Inflammatory macrophage treated with lipopolysaccharide for 4 hours (primary cell): ENCODE measurements around the gene SPDYE9.
"Not testable (repeated sequence)": the region's sequence is repeated elsewhere in the genome, so short reads cannot be mapped to it uniquely, and the experiment has no call there.

Experiments used
- DNase-seq: peaks from one replicate; pipeline ENCODE4 v3.0.0-alpha.2; 2020

The SPDYE9 gene, protein sequence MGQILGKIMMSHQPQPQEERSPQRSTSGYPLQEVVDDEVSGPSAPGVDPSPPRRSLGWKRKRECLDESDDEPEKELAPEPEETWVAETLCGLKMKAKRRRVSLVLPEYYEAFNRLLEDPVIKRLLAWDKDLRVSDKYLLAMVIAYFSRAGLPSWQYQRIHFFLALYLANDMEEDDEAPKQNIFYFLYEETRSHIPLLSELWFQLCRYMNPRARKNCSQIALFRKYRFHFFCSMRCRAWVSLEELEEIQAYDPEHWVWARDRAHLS

DNA sequence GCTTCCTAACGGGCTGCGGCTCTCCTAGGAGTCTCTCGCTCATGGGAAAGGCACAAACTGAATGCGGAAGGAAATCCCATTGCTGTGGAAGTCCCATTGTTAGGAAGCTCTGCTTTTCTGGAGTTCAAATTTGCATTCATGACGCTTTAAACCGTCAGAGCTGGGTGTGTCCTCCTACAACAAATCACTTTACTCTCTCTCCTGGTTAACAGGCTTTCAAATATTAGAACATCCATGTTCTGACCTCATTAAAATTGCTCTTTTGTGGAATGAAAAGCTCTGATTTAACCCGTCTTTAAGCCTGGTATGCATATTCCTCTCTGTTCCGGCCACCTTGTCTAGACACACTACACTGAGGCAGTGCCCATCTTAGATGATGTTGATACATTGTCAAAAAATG, at the start of gene SPDYE9:
Gene SPDYE9 (minus strand): TSS at position 101 of the 400 bp plus-strand sequence. CDS start 1,800 bp downstream, outside the sequence.
- DNase-seq, result not testable (repeated sequence)

DNA sequence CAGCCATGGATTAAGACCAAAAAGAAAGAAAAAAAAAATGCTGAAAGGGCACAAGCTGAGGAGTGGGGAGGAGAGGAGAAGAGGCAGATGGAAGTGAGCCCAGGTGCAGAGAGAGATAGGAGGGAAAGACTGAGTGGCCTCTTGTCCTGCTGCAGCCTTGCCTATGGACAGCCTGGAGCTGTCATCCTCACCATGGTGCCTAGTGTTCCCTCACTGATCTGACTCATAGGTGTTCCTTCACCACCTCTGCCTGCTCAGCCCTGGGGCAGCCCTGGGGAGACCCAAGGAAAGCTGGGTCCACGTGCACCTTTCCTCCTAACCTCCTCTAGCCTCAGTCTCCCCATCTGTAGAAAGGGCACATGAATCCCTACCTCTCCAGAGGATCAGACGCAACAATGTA, 49.0 kb upstream of the SPDYE9 start:
- not testable (repeated sequence) for DNase-seq

DNA sequence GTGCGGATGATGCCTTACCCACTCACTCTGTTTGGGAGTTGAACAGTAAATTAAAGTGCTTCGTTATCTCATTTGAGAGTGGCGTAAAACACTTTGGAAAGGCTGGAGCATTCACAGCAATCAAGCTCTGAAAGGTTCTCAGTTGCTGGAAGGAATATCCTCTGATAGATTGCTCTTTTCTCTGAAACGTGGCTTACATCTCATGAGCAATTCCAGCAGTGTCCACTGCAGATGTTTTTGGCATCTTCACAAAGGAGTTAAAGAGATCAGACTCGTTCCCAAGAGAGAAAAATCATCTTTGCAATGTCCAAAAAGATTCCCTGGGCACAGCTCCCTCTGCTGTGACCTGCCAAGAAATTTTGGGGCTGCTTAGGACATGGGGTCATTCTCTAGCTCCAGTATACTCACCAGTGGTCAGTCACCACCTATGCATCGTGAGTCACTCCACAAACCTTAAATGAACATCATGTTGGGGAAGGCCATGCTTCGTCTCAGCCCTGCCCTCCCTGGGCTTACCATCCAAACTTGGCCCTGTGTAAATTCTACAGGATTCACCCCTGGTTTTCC, 46.9 kb upstream of the SPDYE9 start:
- not testable (repeated sequence) for DNase-seq

DNA sequence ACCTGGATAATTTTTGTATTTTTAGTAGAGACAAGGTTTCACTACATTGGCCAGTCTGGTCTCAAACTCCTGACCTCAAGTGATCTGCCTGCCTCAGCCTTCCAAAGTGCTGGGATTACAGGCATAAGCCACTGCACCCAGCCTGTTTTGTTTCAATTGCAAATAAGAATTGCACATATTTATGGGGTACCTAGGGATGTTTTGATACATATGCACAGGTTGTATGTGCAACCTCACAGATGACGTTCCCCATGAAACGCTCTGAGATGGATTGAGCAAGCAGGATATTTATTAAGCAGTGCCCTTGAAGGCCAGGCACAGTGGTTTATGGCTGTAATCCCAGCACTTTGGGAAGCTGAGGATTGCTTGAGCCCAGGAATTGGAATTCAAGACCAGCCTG, 44.8 kb upstream of the SPDYE9 start:
- not testable (repeated sequence) for DNase-seq

DNA sequence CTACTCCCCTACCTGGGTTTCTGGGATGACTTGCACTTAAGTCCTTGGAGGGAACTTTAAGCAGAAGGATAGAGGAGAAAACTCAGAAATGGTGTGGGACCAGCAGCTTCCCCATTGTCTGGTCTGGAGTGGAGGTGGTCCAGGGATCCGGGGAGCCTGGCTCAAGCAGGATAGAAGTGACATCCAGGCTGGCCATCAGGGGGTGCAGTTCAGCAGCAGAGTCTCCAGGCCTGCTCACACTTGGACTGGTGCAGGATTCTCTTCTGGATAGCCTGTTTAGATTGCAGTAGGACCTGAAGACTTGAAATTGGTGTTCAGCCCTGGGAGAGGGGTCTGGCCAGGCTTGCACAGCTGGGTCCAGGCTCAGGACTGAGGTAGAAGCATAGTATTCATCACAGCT, 38.3 kb upstream of the SPDYE9 start:
- DNase-seq, result not testable (repeated sequence)

DNA sequence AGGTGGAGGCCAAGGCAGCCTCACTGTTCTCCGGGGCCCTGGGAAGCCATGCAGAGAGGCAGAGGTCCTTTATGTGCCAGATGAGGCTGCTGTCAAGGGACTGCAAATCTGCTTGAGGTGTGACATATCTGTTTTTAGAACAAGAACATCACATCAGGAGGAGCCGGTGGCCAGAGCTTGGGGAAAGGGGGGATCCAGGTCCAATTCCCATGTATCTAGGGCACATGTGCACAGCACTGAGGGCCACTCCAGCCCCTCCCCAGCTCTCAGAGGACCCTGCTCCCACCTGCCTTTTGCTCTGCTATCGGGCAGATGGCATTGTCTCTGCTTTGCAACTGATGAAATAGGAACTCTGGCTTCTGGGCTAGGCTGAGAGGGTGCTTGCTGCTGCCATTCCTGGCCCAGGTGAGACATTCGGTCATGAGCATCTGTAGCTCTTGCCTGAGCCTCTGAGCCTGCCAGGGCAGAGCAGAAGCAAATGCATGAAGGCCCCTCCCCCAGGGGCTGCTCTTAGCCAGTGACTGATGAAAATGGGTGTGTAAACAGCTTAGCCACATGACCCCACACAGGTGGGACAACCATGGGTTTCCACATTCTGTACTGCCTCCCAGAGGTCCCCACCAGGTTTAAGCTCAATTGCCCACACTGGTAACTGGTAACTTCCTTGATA, 37.1 kb upstream of the SPDYE9 start:
- DNase-seq, result not testable (repeated sequence)

DNA sequence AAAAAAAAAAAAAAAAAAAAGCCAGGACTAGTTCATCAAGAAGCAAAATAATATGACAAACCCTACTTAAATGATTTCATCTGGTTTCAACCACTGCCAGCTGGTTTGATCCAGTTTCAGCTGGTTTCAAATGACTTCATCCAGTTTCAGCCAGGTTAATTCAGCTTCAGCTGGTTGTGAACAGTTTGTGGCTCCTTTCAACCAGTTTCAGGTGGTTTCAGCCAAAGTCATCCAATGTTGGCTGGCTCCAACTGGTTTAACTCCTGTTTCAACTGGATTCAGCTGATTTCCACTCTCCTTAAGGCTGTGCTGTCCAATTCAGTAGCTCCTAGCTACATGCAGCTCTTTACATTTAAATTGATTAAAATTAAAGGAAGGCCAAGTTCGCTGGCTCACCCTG, 32.3 kb upstream of the SPDYE9 start:
- DNase-seq, result not testable (repeated sequence)

DNA sequence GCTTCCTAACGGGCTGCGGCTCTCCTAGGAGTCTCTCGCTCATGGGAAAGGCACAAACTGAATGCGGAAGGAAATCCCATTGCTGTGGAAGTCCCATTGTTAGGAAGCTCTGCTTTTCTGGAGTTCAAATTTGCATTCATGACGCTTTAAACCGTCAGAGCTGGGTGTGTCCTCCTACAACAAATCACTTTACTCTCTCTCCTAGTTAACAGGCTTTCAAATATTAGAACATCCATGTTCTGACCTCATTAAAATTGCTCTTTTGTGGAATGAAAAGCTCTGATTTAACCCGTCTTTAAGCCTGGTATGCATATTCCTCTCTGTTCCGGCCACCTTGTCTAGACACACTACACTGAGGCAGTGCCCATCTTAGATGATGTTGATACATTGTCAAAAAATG, 28.0 kb downstream of the SPDYE9 start, which contains the start of gene SPDYE11:
Gene SPDYE11 (minus strand): TSS at position 101 of the 400 bp plus-strand sequence. CDS start 1,800 bp downstream, outside the sequence.
- not testable (repeated sequence) for DNase-seq

DNA sequence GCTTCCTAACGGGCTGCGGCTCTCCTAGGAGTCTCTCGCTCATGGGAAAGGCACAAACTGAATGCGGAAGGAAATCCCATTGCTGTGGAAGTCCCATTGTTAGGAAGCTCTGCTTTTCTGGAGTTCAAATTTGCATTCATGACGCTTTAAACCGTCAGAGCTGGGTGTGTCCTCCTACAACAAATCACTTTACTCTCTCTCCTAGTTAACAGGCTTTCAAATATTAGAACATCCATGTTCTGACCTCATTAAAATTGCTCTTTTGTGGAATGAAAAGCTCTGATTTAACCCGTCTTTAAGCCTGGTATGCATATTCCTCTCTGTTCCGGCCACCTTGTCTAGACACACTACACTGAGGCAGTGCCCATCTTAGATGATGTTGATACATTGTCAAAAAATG, 56.2 kb downstream of the SPDYE9 start, which contains the start of gene SPDYE8:
Gene SPDYE8 (minus strand): TSS at position 101 of the 400 bp plus-strand sequence. CDS start 1,800 bp downstream, outside the sequence.
- DNase-seq, result not testable (repeated sequence)
